DLD1 (cell line): ENCODE data around the gene IARS1.

ENCODE experiments used
- in situ Hi-C: cut with HindIII; loops from 2 replicates; pipeline ENCODE4 v1.10.0; 2017; ENCODE audit warnings: low sequenced_read_pairs

Gene IARS1

DNA sequence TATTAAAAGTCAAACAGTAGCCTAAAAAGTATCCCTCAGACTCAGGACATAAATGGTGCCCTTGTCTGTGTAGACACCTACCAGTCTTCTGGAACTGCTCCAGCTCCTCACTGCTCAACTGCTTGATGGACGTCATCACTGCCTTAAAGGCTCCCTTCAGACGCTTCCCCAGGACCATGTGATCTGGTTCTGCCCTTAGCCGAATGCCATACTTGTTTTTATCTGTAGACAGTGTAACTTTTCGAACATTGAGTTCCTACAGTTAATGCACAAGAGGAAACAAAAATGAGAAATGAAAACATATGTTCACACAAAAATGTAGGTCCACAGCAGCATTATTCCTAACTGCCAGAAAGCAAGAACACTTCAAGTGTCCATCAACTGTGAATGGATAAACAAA lies 46.2 kb downstream of the IARS1 start:
- in situ Hi-C loops = no loop called here

GRCh38 chr9:92245005-92245797 lies 48.3 kb downstream of the IARS1 start:
- in situ Hi-C loops = no loop called here
